Hepatocyte (in vitro differentiated cells): Measurements from ENCODE around the gene ARID1A. TPM values are rescaled to one million over a fixed set of nuclear protein-coding genes. Genes with fewer than 3 reads are reported as not detected.

Source experiments
- DNase-seq: peaks from one replicate; pipeline ENCODE4 v3.0.0-alpha.2; 2016; ENCODE audit warnings: low spot score
- H2AFZ ChIP-seq: fragments of 200-600 bp; sonication (generic); 2 replicates; pipeline ENCODE4 v1.6.0; 2016; ENCODE audit warnings: antibody characterized with exemption, mild to moderate bottlenecking
- H3K27ac ChIP-seq: fragments of 200-600 bp; sonication (generic); 2 replicates; pipeline ENCODE4 v1.5.1; 2016; ENCODE audit warnings: mild to moderate bottlenecking
- H3K27me3 ChIP-seq: fragments of 200-600 bp; sonication (generic); 2 replicates; pipeline ENCODE4 v1.6.1; 2016
- H3K36me3 ChIP-seq: fragments of 200-600 bp; sonication (generic); replicated peaks from 2 replicates; pipeline ENCODE4 v1.5.1; 2016; ENCODE audit warnings: low read depth; ENCODE audit not compliant: insufficient read depth
- H3K4me1 ChIP-seq: fragments of 200-600 bp; sonication (generic); 2 replicates; pipeline ENCODE4 v1.5.1; 2016; ENCODE audit warnings: mild to moderate bottlenecking, moderate library complexity; ENCODE audit not compliant: insufficient read depth
- H3K4me2 ChIP-seq: fragments of 200-600 bp; sonication (generic); 2 replicates; pipeline ENCODE4 v1.6.0; 2016
- H3K4me3 ChIP-seq: fragments of 200-600 bp; sonication (generic); 2 replicates; pipeline ENCODE4 v1.5.1; 2016; ENCODE audit warnings: mild to moderate bottlenecking
- H3K79me2 ChIP-seq: fragments of 200-600 bp; sonication (generic); 2 replicates; pipeline ENCODE4 v1.6.0; 2017; ENCODE audit warnings: mild to moderate bottlenecking
- H3K9me2 ChIP-seq: fragments of 200-600 bp; sonication (generic); replicated peaks from 2 replicates; pipeline ENCODE4 v1.6.0; 2017; ENCODE audit warnings: mild to moderate bottlenecking; ENCODE audit not compliant: insufficient read depth
- H3K9me3 ChIP-seq: fragments of 200-600 bp; sonication (generic); 2 replicates; pipeline ENCODE4 v1.5.1; 2016; ENCODE audit warnings: low read depth, mild to moderate bottlenecking
- H4K20me1 ChIP-seq: fragments of 200-600 bp; sonication (generic); 2 replicates; pipeline ENCODE4 v1.6.0; 2016; ENCODE audit warnings: mild to moderate bottlenecking; ENCODE audit not compliant: insufficient read depth, poor library complexity, severe bottlenecking
- EZH2 ChIP-seq: fragments of 200-600 bp; sonication (generic); IDR thresholded peaks from 2 replicates; pipeline ENCODE4 v1.6.1; 2016; ENCODE audit warnings: antibody characterized with exemption, mild to moderate bottlenecking, borderline replicate concordance
- EZH2phosphoT487 ChIP-seq: fragments of 200-600 bp; sonication (generic); IDR thresholded peaks from one replicate; pipeline ENCODE4 v1.6.1; 2018; ENCODE audit warnings: antibody characterized with exemption, mild to moderate bottlenecking, low read depth, moderate library complexity; ENCODE audit not compliant: unreplicated experiment, severe bottlenecking
- WGBS: methylation state at CpG from one replicate; pipeline ENCODE4 v1.1.6; 2016; ENCODE audit warnings: low lambda C conversion rate; ENCODE audit errors: missing lambda C conversion rate; 5-methylcytosine and 5-hydroxymethylcytosine counted together
- polyA plus RNA-seq: library from polyadenylated mRNA; unstranded; fragments of >200 nt; fragmentation: Nextera tagmentation; extraction: Ambion mirVana; gene quantifications from 2 replicates; pipeline ENCODE4 v1.2.1, GENCODE V29; 2016
- total RNA-seq: library from RNA; depleted of rRNA; stranded (reverse); fragments of >200 nt; gene quantifications from 2 replicates; pipeline ENCODE4 v1.2.3, GENCODE V29; 2014
- TF ChIP-seq, protein P1 (sequence below): fragments of 200-600 bp; sonication (generic); IDR thresholded peaks from 2 replicates; pipeline ENCODE4 v1.5.1; 2016; ENCODE audit warnings: antibody characterized with exemption, mild to moderate bottlenecking; ENCODE audit not compliant: poor library complexity

ARID1A gene
- total and polyA plus RNA-seq, 2 experiments from 2014 or later = 27.9 to 35.8 TPM

DNA sequence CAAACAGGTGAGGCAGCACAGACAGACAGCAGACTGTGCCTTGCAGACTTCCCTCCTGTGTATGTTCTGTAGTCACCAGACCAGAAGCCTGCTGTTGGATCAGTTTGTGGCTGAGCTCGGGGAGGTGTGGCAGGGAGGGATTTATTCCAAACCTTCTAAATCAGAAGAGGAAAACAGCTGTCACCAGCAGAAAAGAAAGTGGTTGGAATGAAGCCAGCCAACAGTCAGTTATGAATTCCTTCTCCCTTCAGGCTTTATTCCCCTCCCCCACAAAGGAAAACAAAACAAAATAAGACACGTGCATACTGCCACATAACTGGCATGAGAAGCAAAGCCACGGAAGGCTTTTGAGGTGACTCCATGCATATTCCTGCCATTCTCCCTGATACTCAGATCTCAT, 72.9 kb downstream of the ARID1A start:
- TF ChIP-seq EZH2phosphoT487 (no peak), EZH2 (no peak)
- TF ChIP-seq, protein P1, sequence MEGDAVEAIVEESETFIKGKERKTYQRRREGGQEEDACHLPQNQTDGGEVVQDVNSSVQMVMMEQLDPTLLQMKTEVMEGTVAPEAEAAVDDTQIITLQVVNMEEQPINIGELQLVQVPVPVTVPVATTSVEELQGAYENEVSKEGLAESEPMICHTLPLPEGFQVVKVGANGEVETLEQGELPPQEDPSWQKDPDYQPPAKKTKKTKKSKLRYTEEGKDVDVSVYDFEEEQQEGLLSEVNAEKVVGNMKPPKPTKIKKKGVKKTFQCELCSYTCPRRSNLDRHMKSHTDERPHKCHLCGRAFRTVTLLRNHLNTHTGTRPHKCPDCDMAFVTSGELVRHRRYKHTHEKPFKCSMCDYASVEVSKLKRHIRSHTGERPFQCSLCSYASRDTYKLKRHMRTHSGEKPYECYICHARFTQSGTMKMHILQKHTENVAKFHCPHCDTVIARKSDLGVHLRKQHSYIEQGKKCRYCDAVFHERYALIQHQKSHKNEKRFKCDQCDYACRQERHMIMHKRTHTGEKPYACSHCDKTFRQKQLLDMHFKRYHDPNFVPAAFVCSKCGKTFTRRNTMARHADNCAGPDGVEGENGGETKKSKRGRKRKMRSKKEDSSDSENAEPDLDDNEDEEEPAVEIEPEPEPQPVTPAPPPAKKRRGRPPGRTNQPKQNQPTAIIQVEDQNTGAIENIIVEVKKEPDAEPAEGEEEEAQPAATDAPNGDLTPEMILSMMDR = no peak
- Histone ChIP-seq H3K36me3 (peaks cover 9% of the 10 kb centered on the region), H3K9me2 (no peaks in the 10 kb centered on the region), H3K4me2 (no peak overlapping the region), H3K9me3 (no peaks in the 10 kb centered on the region), H3K27me3 (no peaks in the 10 kb centered on the region), H4K20me1 (peaks cover 26% of the 10 kb centered on the region), H2AFZ (no peak overlapping the region), H3K4me1 (peaks cover 21% of the 10 kb centered on the region), H3K79me2 (peaks cover 55% of the 10 kb centered on the region), H3K4me3 (no peak overlapping the region), H3K27ac (peak overlapping the region; percentile 38)
- 53% methylated on average over 3 of the region's 3 CpGs for WGBS
- DNase-seq = peak; percentile 49

DNA sequence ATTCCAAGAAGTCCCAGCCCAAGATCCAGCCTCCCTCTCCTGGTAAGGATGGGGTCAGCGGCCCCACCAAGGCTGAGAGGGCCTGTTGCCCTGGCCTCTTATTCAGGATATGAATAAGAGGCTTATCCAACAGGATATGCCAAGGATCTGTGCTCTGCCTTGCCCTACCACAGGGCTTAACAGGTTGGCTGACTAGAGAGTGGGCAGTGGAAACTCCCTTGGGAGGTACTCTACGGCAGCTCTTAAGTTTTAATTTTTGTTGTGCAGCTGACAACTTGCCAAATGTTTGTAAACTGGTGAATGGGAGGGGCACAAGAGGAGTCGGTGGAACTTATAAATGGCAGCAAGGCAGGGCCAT, 75.4 kb downstream of the ARID1A start:
- Histone ChIP-seq H3K4me2 (no peak overlapping the region), H3K27ac (peak overlapping the region; percentile 78), H3K4me1 (peaks cover 21% of the 10 kb centered on the region), H3K36me3 (peaks cover 5% of the 10 kb centered on the region), H3K79me2 (peaks cover 38% of the 10 kb centered on the region), H3K27me3 (no peaks in the 10 kb centered on the region), H3K4me3 (no peak overlapping the region), H4K20me1 (peaks cover 19% of the 10 kb centered on the region), H3K9me2 (no peaks in the 10 kb centered on the region), H3K9me3 (no peaks in the 10 kb centered on the region), H2AFZ (no peak overlapping the region)
- TF ChIP-seq EZH2 = no peak
- TF ChIP-seq EZH2phosphoT487 = no peak
- TF ChIP-seq, protein P1 = no peak
- WGBS = 77% methylated on average over 3 of the region's 3 CpGs
- DNase-seq = no peak

DNA sequence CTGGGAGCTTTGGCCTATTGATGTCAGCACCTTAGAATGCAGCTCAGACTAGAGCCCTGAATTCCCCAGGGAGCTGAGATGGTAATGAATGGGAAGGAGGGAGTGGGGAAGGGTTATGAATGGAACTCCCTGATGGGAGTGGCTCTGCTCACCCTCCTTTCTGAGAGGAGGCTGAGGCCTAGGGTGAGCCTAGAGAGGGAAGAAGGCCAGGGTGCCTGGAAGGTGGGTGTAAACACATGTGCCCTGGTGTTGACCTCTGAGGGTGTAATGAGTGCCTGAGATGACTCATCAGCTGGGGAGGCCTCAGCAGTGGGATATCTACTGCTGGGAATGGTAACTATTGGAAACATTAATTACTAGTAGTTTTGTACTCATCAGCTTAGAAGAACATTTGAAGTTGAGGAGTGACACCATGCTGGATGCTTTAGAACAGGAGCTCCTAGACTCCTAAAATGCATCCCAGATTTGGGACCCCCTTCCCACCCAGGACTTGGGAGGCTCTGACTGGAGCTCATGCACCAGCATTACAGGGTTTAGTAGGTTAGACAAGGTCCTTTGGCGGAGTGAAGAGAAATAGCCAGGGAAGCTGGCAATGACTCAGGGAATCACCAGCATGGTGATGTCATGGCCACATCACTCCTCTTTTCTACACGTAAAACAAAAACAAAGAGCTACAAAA, 76.0 kb downstream of the ARID1A start:
- H2AFZ ChIP-seq = no peak overlapping the region
- WGBS = 79% methylated on average over 2 of the region's 2 CpGs
- H3K27ac ChIP-seq = peak overlapping the region; percentile 78

More for the DNA sequence above, 76.0 kb downstream of the ARID1A start:
- Histone ChIP-seq H3K36me3 (peaks cover 3% of the 10 kb centered on the region), H3K4me3 (no peak overlapping the region), H3K27me3 (no peaks in the 10 kb centered on the region), H3K9me2 (no peaks in the 10 kb centered on the region), H3K9me3 (no peaks in the 10 kb centered on the region), H3K79me2 (peaks cover 42% of the 10 kb centered on the region), H3K4me2 (no peak overlapping the region), H3K4me1 (peaks cover 21% of the 10 kb centered on the region), H4K20me1 (peaks cover 18% of the 10 kb centered on the region)
- TF ChIP-seq EZH2 (no peak), EZH2phosphoT487 (no peak)
- TF ChIP-seq, protein P1 = no peak
- DNase-seq = peak; percentile 81
